ENCODE measurements around the gene CSF1R. TPM values are rescaled to one million over a fixed set of nuclear protein-coding genes. Genes with fewer than 3 reads are reported as not detected.

CSF1R gene
- total RNA-seq, 1 donor = 5.2 TPM

DNA sequence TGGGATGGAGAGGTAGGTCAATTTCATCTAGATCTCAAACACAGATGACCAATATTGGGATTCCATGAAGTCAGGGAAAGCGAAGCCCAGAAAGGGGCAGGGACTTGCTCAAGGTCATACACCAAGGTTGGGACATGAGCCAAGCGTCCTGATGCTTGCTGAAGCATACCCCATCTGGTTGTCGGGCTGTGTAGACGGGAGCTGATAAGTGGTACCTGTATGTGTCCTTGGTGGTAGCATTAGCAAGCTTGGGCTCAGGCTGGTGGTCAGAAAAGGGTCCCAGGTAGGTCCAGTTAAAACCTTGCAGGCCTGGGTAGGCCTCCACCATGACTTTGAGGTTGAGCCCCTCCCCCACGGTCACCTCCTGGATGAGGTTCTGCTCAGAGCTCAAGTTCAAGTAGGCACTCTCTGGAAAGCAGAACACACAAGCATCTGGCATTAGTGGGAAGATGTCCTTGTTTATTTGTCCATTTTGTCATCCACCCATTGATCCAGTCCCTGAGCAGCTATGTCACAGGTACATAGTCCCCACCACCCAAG lies 13.2 kb downstream of the CSF1R start:
- H3K4me1 ChIP-seq (ENCODE audit: insufficient read depth, low read length) = peaks cover 9% of the 10 kb centered on the region
- no peak overlapping the region for H3K4me3 ChIP-seq (ENCODE audit: low read length)
- H3K27me3 ChIP-seq (ENCODE audit: insufficient read depth, low read length) = no peaks in the 10 kb centered on the region
- H3K9me3 ChIP-seq (ENCODE audit: low read depth, low read length) = no peaks in the 10 kb centered on the region

GRCh38 chr5:150070821-150071220 lies 15.5 kb downstream of the CSF1R start:
- Histone ChIP-seq H3K27me3 (ENCODE audit: insufficient read depth, low read length) (no peaks in the 10 kb centered on the region), H3K4me1 (ENCODE audit: insufficient read depth, low read length) (peaks cover 32% of the 10 kb centered on the region), H3K9me3 (ENCODE audit: low read depth, low read length) (no peaks in the 10 kb centered on the region), H3K4me3 (ENCODE audit: low read length) (no peak overlapping the region)

DNA sequence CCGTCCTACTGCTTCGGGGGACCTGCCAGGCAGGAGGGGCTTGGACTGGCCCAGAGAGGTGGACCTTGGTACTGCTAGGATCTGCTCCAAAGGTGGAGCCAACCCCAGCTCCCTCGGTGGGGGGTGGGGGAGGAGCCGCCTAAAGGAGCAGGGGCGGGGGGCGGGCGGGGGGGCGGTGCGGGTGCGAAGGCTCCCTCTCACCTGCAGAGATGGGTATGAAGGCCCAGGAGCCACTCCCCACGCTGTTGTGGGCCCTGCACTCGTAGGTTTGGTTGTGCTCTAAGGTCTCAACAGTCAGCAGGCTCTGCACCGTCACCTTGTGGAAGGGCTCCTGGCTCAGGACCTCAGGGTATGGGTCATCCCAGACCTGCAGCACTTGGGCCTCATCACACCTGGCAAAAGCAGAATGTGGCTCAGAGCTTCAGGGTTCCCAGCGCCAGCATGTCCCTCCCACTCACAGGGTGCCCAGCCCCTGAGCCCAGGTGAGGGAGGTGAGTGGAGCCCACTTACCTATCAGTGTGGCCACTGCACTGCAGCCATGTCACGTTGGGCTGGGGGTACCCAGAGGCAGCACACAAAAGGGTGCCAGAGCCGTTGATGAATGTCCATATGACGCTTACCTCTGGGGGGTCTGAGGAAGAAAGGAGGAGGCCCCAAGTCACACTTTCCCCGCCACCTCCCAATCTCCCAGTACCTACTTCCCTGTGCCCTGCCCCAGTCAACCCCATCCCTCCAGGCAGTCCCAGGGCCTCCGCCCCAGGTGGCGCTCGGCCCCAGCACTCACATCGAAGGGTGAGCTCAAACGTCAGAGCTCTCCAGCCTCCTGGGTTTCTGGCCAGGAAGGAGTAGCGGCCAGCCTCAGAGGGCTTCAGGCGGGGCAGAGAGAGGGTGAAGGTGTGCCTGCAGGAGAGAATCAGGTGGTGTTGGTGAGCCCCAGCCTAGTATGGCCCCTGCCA lies 16.4 kb downstream of the CSF1R start:
- peaks cover 41% of the 10 kb centered on the region for H3K4me1 ChIP-seq (ENCODE audit: insufficient read depth, low read length)
- H3K9me3 ChIP-seq (ENCODE audit: low read depth, low read length) = no peaks in the 10 kb centered on the region
- H3K27me3 ChIP-seq (ENCODE audit: insufficient read depth, low read length) = no peaks in the 10 kb centered on the region
- H3K4me3 ChIP-seq (ENCODE audit: low read length) = no peak overlapping the region

DNA sequence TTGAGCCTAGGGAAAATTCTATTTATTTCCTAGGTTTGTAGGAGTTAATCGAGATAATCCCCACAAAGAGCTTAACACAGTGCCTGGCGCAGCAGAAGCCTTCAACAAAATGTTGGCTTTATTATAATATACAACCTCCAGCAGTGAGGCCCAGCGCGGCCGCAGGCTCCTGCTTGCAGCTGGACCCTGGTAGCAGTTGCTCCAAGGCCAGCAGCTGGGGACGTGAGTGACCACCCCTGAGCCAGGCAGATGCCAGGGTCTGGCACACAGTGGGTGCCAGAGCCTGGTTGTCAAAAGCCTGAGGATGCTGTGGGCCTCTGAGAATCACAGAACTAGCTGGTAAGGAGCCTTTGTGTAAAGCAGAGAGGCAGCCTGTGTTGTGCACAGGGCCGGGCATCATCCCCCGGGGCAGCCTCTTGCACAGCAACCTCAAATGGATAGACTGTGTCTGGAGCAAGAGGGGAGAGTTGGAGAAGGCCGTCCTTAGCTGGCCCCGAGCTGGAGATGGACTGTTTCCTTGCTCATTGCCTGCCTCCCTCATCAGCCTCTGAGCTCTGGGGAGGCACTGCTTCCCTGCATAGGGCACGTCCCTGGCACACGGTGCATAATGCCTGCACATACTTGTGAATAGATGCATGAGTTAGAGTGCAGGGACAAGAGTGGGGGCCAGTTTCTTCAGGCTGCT lies 17.3 kb downstream of the CSF1R start:
- Histone ChIP-seq H3K4me3 (ENCODE audit: low read length) (no peak overlapping the region), H3K9me3 (ENCODE audit: low read depth, low read length) (no peaks in the 10 kb centered on the region), H3K27me3 (ENCODE audit: insufficient read depth, low read length) (no peaks in the 10 kb centered on the region), H3K4me1 (ENCODE audit: insufficient read depth, low read length) (peaks cover 50% of the 10 kb centered on the region)

DNA sequence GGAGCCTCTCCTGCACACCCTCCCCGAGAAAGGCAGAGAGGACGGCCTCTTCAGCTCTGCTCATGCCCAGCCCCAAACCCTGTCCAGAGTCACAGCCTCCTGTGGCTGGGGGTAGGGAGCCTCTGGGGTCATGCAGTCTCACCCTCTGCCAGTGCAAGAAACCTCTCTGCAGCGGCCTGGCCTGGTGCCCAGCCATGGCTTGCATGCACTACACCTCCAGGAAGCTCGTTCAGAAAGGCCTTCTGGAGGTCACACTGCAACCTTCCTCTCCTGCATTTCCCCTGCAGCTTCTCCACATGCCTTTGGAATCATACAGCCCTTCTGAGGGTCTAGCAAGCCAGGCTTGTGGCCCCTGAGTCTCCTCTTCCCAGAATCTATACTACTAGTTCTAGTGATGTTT lies 17.9 kb downstream of the CSF1R start:
- Histone ChIP-seq H3K4me1 (ENCODE audit: insufficient read depth, low read length) (peaks cover 56% of the 10 kb centered on the region), H3K27me3 (ENCODE audit: insufficient read depth, low read length) (no peaks in the 10 kb centered on the region), H3K9me3 (ENCODE audit: low read depth, low read length) (no peaks in the 10 kb centered on the region), H3K4me3 (ENCODE audit: low read length) (no peak overlapping the region)

DNA sequence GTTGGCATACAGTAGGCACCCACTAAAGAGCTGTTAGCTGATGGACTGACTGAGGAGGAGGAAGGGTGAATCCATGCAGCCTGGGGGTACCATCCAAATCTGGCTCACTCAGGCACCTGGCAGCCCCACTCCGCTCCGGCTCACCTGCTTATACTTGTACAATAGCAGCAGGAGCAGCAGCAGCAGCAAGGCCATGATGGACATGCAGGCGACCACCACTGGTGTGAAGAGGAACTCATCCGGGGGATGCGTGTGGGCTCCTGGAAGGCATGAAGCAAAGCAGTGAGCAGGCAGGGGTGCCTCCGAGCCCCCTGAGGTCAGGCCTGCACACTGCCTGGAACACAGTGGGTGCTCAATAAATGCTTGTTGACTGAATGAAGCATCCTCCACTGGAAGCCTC lies 18.3 kb downstream of the CSF1R start:
- H3K27me3 ChIP-seq (ENCODE audit: insufficient read depth, low read length) = no peaks in the 10 kb centered on the region
- peaks cover 60% of the 10 kb centered on the region for H3K4me1 ChIP-seq (ENCODE audit: insufficient read depth, low read length)

GRCh38 chr5:150067405-150067960 lies 18.9 kb downstream of the CSF1R start:
- no peaks in the 10 kb centered on the region for H3K9me3 ChIP-seq (ENCODE audit: low read depth, low read length)
- H3K4me1 ChIP-seq (ENCODE audit: insufficient read depth, low read length) = peaks cover 66% of the 10 kb centered on the region
- no peaks in the 10 kb centered on the region for H3K27me3 ChIP-seq (ENCODE audit: insufficient read depth, low read length)
- H3K4me3 ChIP-seq (ENCODE audit: low read length) = no peak overlapping the region

More for the DNA sequence above, 18.3 kb downstream of the CSF1R start:
- Histone ChIP-seq H3K4me3 (ENCODE audit: low read length) (no peak overlapping the region), H3K9me3 (ENCODE audit: low read depth, low read length) (no peaks in the 10 kb centered on the region)

DNA sequence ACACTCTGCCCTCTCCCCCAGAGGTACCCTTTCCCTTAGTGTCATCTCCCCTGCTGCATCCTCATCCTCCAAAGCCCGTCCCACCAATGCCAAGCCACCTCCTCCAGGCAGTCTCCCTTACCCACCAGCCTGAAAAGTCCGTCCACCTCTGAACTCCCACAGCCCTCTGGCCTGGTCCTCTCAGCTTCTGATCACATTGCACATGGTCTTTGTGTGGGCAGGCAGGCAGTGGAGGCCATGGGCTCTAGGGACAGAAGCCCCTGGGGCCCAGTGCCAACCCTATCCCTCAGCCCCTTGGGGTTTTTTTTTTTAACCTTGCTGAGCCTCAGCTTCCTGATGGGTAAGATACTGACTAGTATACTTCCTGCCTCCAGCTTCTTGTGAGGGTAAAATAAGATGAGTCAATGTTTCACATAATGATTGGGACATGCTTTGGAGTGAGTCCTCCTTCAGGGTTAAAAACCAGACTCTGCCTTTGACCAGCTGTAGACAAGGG lies 19.4 kb downstream of the CSF1R start:
- Histone ChIP-seq H3K4me3 (ENCODE audit: low read length) (no peak overlapping the region), H3K4me1 (ENCODE audit: insufficient read depth, low read length) (peaks cover 71% of the 10 kb centered on the region), H3K27me3 (ENCODE audit: insufficient read depth, low read length) (no peaks in the 10 kb centered on the region), H3K9me3 (ENCODE audit: low read depth, low read length) (no peaks in the 10 kb centered on the region)

DNA sequence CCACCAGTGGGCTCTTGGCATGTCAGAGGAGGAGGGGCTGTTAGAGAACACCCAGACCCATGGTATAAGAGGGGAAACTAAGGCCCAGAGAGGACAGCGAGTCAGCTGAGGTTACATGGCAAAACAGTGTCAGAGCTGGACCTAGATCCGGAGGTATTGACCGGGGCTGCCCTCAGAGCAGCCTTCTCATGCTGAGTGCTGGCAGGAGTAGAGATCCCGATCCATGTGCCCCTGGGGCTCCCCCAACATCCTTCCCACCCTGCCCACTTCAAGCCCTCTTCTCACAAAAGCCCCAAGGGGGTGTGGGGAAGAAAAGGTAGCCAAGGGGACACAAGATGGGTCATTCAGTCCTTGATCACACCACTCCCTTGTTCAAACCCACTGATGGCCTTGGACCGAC lies 19.9 kb downstream of the CSF1R start:
- Histone ChIP-seq H3K4me1 (ENCODE audit: insufficient read depth, low read length) (peaks cover 76% of the 10 kb centered on the region), H3K9me3 (ENCODE audit: low read depth, low read length) (no peaks in the 10 kb centered on the region), H3K4me3 (ENCODE audit: low read length) (no peak overlapping the region), H3K27me3 (ENCODE audit: insufficient read depth, low read length) (no peaks in the 10 kb centered on the region)

GRCh38 chr5:150065886-150066285 lies 20.5 kb downstream of the CSF1R start:
- no peaks in the 10 kb centered on the region for H3K27me3 ChIP-seq (ENCODE audit: insufficient read depth, low read length)
- H3K9me3 ChIP-seq (ENCODE audit: low read depth, low read length) = no peaks in the 10 kb centered on the region
- peaks cover 76% of the 10 kb centered on the region for H3K4me1 ChIP-seq (ENCODE audit: insufficient read depth, low read length)
- no peak overlapping the region for H3K4me3 ChIP-seq (ENCODE audit: low read length)

DNA sequence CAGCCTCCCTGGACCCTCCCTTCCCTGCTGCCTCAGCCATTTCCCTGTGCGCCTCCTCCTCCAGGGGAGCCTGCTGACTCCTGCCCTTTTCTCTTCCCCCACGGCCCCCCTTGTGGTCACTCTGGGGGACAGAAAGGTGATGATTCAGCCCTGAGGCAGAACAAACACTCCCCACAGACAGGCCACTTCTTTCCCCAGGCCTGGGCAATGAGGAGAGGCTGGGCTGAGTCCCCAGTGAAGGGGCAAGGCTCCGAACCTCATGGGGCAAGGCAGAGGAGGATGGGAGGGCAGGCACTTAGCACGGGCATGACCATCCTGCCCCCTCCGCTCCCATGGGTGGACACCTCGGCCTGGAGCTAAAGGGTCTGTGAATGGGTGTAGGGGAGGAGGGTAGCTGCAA lies 21.0 kb downstream of the CSF1R start:
- H3K4me3 ChIP-seq (ENCODE audit: low read length) = no peak overlapping the region
- peaks cover 76% of the 10 kb centered on the region for H3K4me1 ChIP-seq (ENCODE audit: insufficient read depth, low read length)
- no peaks in the 10 kb centered on the region for H3K27me3 ChIP-seq (ENCODE audit: insufficient read depth, low read length)
- H3K9me3 ChIP-seq (ENCODE audit: low read depth, low read length) = no peaks in the 10 kb centered on the region

GRCh38 chr5:150064681-150065220 lies 21.6 kb downstream of the CSF1R start:
- no peaks in the 10 kb centered on the region for H3K27me3 ChIP-seq (ENCODE audit: insufficient read depth, low read length)

GRCh38 chr5:150063638-150064037 lies 22.7 kb downstream of the CSF1R start:
- Histone ChIP-seq H3K4me1 (ENCODE audit: insufficient read depth, low read length) (peaks cover 85% of the 10 kb centered on the region), H3K4me3 (ENCODE audit: low read length) (no peak overlapping the region), H3K9me3 (ENCODE audit: low read depth, low read length) (no peaks in the 10 kb centered on the region), H3K27me3 (ENCODE audit: insufficient read depth, low read length) (no peaks in the 10 kb centered on the region)

More at GRCh38 chr5:150064681-150065220, 21.6 kb downstream of the CSF1R start:
- H3K4me1 ChIP-seq (ENCODE audit: insufficient read depth, low read length) = peaks cover 79% of the 10 kb centered on the region
- H3K4me3 ChIP-seq (ENCODE audit: low read length) = no peak overlapping the region
- H3K9me3 ChIP-seq (ENCODE audit: low read depth, low read length) = no peaks in the 10 kb centered on the region

DNA sequence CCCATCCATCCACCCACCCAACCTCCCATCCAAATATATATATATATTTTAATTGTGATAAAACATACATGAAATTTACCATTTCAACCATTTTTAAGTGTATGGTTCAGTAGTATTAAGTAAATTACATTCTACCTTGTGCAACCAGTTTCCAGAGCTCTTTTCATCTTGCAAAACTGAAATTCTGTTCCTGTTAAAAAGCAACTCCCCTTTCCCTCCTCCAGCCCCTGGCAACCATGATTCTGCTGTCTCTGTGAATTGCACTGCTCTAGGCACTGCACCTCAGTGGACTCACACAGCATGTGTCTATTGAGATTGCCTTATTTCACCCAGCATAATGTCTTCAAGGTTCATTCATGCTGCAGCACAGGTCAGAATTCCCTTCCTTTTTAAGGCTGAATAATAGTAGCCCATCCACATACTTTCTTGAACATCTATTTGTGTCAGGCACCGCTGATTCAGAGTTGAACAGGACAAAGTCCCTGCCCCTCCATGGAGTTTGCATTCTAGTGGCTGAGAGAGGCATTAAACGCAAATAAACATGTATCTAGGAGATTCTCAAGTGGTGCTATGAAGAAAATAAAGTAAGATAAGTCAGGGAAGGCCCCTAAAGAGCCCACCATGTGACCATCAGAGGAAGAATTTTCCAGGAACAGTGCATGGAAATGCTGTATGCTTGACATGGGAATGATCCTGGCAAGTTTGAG lies 24.0 kb downstream of the CSF1R start:
- no peaks in the 10 kb centered on the region for H3K9me3 ChIP-seq (ENCODE audit: low read depth, low read length)
- no peaks in the 10 kb centered on the region for H3K27me3 ChIP-seq (ENCODE audit: insufficient read depth, low read length)
- peaks cover 81% of the 10 kb centered on the region for H3K4me1 ChIP-seq (ENCODE audit: insufficient read depth, low read length)
- no peak overlapping the region for H3K4me3 ChIP-seq (ENCODE audit: low read length)
